ENCODE data around the gene INHBA.

GRCh38 chr7:41694495-41694894 lies 8.4 kb downstream of the INHBA start:
- TF ChIP-seq, protein P1, sequence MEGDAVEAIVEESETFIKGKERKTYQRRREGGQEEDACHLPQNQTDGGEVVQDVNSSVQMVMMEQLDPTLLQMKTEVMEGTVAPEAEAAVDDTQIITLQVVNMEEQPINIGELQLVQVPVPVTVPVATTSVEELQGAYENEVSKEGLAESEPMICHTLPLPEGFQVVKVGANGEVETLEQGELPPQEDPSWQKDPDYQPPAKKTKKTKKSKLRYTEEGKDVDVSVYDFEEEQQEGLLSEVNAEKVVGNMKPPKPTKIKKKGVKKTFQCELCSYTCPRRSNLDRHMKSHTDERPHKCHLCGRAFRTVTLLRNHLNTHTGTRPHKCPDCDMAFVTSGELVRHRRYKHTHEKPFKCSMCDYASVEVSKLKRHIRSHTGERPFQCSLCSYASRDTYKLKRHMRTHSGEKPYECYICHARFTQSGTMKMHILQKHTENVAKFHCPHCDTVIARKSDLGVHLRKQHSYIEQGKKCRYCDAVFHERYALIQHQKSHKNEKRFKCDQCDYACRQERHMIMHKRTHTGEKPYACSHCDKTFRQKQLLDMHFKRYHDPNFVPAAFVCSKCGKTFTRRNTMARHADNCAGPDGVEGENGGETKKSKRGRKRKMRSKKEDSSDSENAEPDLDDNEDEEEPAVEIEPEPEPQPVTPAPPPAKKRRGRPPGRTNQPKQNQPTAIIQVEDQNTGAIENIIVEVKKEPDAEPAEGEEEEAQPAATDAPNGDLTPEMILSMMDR (IDR thresholded peaks at IDR 0.05; ENCODE audit: insufficient read depth, low read depth, low read length): no peak
- no peak for TF ChIP-seq EZH2 (IDR thresholded peaks at IDR 0.05; ENCODE audit: insufficient read depth, low read length)
